HG03196 (cell line): ENCODE data around the gene SPRN.
"Not testable (repeated sequence)": the region's sequence is repeated elsewhere in the genome, so short reads cannot be mapped to it uniquely, and the experiment has no call there.

Source experiments
- ATAC-seq: cut with Tn5 transposase; IDR thresholded peaks from one replicate; pipeline ENCODE4 v1.9.1; 2021; ENCODE audit not compliant: unreplicated experiment

SPRN gene

DNA sequence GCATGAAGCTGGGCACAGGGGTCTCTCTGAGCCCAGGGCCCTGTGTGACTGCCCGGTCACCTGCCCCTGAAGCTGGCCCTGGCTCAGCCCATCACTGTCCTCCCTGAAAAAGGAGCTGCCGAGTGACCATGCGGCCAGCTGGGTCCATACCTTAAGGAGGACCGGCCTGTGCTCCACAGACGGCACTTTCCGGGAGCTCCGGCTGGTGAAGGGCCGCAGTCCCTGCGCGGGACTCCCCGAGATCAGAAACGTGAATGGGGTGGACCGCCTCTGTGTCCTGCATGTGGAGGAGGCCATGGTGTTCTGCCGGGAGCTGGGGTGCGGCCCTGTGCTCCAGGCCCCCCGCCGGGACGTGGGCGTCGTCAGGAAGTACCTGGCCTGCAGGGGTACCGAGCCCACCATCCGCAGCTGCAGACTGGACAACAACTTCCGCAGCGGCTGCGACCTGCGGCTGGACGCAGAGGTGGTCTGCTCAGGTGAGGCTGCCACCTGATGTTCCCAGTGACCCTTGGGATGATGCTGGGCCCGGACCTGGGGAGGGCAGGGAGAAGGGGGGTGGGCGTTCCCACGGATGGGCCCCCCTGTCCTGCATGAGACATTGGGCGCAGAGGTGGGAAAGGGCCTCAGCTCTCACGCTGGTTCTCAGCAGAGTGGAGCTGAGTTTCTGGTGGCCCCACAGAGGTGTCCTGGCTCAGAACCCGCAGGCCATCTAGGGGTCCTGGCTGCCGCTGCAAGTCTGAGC, 32.8 kb upstream of the SPRN start:
- ATAC-seq: no peak

DNA sequence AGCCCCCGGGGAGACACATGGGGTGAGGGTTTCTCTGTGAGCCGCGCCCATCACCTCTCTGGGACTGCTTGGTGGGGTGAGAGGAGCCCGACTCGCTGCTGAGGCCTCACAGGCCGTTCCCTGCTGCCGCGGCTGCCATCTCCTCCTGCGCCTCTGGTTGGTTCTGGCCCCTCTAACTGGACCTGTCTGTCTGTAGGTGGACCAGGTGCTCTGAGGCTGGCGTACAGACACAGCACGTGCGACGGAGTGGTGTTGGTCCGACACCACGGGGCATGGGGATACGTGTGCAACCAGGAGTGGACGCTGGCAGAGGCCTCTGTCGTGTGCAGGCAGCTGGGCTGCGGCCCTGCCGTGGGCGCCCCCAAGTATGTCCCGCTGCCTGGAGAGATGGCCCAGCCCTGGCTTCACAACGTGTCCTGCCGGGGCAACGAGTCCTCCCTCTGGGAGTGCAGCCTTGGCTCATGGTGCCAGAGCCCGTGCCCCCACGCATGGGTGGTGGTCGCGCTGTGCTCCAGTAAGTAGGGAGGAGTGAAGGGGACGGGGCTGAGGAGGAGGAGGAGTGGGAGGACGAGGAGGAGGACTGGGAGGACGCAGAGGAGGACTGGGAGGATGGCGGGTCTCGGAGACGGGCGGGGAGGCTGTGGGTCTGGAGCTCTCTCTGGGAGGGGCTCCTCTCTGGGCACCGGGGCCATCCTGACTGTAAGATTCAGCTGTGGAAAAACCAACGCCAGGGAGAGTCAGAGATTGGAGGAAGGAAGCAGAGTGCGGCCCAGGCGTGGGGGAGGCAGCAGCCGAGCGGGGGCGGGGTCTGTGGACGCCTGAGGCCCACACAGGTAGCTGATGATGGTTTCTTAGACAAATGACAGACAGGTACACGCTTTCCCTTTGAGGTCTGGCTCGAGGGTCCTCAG, 31.9 kb upstream of the SPRN start:
- no peak for ATAC-seq

DNA sequence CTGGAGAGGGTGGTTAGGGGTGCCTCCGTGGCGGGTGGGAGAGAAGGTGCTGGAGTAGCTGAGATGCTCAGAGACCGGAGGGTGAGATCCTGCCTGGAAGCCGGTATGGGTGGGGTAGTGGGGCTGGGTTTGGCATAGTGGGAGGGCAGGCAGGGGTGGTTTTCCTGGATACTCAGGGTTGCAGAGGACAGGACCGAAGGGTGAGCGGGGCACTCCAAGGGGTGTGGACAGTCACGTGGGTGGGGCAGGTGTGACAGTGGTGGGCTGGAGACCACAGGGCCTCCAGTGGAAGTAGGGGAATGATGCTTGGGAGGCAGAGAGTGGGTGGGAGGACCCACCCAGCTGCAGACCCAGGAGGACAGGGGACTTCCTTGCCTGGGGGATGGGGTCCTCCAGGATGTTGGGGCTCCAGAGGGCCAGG, 31.2 kb upstream of the SPRN start:
- ATAC-seq: no peak

DNA sequence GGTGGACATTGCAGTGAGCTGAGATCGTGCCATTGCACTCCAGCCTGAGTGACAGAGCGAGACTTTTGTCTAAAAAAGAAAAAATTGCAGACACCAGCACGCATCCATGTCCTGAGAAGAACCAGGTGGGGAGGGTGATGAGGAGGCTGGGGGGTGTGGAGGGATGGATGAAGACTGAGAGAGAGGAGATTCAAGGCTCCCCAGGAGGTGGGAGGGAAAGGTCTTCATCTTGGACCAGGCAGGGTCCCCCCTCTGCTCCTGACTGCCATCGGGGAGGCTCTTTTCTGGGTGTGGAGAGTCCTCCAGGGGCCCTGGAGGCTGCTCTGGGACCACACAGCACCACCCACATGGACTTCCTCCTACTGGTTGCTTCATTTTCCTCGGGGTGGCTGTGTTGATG, 30.8 kb upstream of the SPRN start:
- no peak for ATAC-seq

DNA sequence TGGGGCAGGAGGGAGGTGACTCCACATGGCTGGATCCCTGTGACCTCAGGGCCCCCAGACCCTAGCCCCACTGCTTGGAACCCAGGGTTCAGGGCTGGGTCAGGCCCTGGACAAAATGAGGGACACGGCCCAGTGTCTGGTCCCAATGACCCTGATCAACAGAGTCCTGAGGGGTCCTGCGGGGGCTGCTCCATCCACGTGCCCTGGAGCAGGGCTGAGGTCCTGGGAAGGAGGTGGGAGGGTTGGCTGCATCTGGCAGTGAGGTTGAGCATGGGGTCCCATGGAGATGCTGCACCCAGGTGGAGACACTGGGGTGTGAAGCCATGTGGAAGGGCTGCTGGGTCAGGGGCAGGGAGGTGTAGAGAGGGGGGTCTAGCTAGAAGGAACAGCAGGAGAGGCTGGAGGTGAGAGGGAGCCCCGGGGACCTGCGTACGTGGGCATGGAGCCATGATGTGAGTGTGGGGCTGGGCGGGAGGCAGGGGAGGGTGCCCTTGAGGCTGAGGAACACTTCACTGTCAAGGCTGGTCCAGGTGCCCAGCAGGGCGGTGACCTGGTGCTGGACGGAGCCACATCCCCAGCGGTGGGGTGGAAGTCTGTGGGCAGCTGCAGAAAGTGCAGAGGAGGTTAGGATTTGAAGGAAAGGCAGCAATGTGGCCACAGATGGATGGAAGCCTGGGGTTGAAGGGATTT, 29.9 kb upstream of the SPRN start:
- ATAC-seq: no peak

DNA sequence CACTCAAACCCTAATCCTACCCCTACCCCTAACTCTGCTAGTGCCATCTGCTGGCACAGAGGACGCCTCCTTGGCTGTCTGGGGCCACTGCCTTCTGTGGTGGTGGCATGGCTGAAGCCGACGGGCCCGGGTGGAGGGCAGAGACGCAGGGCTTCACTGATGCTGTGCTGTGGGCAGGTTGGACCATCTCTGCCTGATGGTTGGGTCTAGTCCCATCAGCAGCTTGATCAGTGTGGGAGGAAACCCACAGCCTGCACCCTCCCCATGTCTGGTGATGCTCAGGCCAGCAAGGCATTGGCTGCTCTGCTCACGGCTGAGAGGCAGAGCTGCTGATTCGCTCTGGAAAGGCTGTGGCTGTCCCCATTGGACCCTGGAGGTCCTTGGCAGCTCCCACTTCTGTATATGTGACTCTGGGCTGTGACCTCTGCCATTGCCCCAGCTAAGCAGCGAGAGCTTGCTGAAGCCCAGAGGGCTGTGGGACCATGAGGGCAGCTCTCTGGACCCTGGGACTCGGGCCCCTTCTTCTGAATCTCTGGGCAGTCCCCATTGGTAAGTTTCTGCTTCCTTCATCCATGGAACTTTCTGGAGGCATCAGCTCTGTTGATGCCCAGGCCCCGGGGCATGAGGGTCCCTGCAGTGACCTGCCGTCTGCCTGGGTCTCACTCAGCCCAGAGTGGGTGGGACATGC, 29.2 kb upstream of the SPRN start, which contains the start of gene SCART1:
Gene SCART1, plus strand, starts transcription at position 430 of the 688 bp plus-strand sequence. Its CDS starts 53 bp downstream, at position 483.
- no peak for ATAC-seq

DNA sequence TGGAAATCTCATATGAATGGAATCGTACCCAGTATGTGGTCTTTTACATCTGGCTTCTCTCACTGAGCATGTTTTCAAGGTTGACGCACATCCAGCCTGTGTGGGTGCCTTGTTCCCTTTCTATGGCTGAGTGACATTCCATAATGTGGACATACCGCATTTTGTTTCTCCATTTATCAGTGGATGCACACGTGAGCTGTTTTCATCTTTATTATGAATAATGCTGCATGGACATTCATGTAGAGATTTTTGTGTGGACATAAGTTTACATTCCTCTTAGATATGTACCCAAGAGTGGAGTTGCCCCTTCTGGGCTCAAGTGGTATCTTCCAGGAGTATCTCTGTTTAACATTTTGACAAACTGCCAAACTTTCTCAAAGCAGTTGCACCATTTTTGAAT, 28.0 kb upstream of the SPRN start:
- ATAC-seq: no peak

DNA sequence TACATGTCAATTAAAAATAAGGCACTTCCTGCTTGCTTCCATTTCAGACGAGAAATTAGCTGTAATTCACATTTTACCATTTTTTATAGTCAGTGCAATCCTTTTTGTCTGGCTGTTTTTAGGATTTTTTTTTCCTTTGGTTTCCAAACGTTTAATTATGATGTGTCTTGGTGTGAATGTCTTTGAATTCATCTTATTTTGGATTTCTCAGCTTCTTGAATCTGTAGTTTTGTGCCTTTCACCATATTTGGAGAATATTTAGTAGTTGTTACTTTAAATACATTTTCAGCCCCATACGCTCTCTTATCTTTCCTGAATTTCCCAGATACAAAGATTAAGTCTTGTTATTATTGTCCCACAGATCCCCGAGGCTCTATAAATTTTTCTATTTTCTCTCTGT, 26.9 kb upstream of the SPRN start:
- no peak for ATAC-seq

DNA sequence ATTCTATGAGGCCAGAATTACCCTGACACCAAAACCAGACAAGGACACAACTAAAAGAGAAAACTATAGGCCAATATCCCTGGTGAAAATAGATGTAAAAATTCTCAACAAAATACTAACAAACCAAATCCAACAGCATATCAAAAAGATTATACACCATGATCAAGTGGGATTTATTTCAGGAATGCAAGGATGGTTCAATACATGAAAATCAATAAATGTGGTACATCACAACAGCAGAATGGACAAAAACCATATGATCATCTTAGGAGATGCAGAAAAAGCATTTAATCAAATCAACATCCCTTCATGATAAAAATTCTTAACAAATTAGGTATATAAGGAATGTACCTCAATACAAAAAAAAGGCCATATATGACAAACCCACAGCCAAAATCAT, 23.7 kb upstream of the SPRN start:
- ATAC-seq: no peak

DNA sequence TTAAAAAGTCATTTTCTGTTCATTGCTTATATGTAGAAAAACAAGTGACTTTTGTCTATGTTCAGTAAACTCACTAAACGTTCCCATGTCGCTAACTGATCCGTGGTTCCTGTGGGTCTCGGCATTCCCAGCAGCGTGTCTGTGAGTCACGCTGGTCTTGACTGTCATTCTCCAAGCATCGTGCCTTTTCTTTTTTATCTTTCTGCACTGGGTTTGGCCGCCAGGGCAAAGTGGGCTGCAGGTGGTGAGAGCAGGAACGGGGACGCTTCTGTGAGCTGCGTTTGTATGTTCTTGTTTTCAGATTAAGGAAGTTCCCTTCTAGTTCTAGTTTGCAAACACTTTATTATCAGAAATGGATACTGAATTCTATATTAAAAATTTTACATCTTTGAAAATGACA, 22.6 kb upstream of the SPRN start:
- no peak for ATAC-seq

DNA sequence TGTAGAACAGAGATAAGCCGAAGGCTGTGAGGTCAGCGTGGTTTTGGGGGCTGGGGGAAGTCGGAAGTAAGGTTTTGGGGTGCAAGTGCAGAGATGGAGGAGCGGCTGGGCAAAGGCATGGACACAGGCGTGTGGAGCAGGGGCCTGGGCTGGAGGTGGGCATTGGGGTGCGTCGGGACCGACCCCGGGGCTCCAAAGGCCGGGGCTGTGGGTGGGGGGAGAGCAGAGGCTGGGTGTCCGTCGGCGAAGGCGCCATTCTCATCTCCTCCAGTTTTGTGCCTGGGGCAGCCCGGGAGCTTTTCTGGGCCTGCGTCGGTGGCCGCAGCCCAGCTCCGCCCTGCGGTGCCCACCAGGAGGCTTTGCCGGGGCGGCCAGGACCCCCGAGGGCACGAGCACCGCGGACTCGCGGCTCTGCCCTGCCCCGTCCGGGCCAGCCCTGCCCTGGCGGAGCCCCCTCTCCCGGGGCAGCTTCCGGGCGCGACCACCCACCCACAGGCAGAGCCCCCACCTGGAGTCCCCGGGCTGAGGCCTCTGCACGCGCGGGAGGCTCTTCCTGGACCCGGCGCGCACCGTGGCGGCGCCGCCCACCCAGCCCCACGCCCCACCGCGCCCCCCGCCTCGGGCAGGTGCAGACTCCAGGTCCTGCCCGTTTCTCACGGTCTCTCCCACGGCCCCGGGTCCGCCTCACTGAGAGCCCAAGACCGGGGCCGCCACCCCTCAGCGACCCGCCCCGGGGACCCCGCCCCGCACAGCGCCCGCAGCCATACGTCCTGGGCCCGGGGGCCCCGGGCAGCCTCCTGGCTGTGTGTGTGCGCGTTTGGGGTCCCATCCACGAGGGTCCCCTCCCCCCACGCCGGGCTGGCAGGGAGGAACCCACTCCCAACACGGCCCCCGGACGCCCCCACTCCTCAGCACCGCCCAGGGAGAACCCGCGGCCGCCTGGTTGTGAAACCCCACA, 21.6 kb upstream of the SPRN start:
- ATAC-seq: no peak

DNA sequence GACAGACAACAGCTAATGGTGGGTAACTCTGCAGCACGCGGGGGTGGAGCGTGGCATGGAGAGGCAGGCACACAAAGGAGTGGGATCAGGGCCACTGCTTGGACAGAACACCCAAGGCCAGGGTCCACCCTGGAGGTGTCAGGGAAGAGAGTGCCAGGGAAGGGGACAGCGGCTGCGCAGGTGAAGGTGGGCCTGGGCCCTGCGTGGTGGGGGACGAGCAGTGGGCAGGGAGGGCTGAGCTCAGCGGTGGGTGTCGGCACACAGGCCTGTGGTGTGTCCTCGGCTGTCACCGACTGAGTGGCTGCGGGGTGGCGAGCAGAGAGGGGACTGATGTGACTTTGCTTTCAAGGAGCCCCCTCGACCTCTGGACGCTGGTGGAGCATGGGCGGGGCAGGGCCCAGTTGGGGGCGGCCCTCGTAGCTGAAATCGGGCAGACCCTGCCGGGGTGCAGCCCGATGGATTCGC, 20.9 kb upstream of the SPRN start:
- no peak for ATAC-seq

DNA sequence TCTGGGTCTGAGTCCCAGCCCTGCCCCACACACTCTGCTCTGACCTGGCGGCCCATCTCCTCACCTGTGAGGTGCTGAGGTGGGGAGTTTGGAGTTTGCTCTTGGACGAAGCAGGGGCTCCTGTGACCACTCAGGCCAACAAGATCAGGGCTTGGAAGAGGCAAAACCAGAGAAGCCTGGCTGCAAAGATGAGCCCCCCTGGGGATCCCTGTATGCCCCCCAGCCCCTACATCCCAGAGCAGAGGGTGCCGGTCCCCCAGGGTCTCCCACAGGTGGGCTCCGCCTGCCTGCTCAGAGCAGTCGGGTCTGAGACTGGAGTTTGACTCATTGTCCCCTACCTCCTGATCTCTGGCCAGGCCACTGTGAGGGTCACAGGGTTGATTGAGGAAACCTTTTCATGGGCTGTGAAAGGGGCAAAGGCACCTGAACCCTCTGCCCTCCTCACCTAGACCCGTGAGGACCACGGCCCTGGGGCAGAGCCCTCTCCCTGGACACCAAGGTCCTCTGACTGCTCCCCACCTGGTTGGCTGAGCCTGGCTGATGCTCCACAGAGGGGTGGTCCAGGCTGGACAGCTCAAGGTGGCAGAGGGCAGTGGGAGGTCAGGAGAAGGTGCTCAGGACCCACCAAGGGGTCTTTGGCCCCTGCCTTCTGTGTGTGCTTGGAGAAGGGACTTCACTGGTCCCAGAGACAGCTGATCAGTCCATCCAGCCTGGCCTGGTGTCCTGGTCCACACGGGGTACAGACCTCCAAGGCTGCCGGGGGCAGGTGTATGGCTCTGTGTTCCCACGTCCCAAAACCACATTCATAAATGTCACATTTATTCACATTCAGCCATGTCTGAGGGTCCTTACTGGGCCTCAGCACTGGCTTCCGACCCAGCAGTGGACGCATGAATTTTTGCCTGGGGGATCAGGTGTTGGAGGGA, 20.2 kb upstream of the SPRN start:
- ATAC-seq: no peak

DNA sequence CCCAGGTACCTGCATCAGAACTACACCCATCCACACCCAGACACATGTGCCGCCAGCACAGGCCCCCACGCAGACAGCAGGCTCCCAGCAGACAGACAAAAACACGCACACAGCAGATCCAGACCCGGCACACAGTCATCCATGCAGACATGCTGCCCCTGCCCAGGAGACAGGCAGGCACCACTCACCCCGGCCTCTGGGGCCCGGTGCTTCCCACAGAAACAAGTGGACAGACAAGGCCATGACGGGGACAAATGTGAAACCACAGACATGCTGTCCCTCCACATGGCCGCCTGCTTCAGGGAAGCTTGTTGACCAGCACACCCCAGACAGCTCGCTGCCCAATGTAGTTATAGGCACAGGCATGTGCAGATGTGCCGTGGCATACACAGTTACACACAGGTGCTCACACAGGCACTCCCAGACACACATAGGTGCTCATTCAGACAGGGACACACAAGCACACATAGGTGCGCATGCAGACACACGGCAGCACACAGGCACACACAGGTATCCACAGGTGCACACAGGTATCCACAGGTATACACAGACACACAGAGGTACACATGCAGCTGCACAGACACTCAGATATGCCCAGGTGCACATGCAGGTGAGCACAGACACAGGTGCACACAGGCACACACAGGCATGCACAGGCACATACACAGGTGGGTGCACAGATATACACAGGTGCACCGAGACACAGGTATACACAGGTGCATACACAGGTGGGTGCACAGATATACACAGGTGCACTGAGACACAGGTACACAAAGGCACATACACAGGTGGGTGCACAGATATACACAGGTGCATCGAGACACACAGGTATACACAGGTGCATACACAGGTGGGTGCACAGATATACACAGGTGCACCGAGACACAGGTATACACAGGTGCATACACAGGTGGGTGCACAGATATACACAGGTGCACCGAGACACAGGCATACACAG, 18.8 kb upstream of the SPRN start:
- no peak for ATAC-seq

DNA sequence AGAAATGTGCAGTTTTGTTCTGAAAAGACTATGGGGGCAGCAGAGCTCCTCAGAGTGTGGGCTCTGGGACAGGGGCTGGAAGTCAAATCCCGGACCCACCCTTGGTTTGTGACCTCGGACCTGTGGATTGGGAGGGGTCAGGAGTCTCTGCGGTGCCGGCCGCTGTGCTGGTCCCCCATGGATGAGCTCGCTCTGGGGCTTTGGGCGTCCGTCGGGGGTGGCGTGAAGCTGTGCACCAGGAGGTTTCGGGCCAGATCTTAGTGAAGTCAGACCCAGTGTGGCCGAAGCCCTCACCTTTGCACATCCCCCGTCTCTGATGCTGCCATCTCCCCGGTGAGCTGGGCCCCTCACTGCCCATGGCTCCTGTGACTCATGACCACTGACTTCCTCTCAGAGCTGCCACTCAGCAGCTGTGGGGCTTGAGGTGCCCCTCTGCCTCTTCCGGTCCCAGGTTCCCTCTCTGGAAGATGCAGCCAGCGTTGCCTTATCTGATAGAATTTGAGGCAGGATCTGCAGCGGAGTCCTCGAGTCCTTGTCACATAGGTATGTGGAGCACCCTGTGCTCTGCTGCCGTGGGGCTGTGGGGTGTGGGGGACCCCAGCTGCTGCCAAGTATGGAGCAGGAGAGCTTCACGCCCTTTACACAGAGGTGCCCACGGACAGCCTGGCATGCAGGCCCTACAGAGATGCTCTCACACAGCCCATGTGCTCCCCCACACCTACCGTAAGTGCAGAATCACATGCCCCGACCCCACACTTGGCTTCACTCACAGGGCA, 18.0 kb upstream of the SPRN start:
- ATAC-seq: no peak

DNA sequence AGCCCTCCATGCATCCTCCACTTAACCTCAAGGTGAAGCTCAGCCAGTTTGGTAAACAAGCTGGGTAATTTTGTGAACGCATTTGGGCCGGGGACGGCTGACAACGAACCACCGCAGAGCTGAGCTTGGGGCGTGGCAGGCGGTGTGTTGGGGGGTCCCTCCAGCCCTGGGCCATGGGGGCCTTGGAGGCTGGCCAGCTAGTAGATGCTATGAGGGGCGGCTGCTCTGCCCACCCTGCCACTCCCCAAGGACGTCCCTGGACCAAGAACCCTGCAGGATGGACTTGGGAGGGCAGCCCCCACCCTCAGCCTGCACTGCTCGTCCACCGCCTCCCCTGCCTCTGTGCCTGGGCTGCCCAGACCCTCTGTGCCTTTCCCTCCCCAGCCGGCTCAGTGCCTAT, 17.4 kb upstream of the SPRN start:
- no peak for ATAC-seq

DNA sequence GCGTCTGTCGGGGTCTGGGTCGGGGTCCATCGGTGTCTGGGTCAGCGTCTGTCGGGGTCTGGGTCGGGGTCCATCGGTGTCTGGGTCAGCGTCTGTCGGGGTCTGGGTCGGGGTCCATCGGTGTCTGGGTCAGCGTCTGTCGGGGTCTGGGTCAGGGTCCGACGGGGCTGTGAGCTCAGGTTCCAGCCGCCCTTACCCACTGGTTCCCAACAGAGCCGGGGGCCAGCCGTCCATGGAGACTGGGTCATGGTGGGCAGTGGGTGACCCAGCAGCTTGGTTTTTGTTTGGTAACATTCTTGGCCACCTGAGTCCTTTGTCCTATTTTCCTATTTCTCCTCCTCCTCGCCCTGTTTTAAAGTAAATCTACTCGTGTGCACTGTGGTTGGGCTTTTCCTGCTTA, 16.9 kb upstream of the SPRN start:
- ATAC-seq: not testable (repeated sequence)
